RPMI8226 (cell line): Measurements from ENCODE around the gene GBX1.

Experiments
- DNase-seq: peaks from one replicate; pipeline ENCODE4 v3.0.0-alpha.2; 2015

Gene GBX1

GRCh38 chr7:151167197-151167961, at the start of gene GBX1:
Gene GBX1 (minus strand): TSS chr7:151167694. CDS start chr7:151167548, 146 bp downstream.
- no peak for DNase-seq

- no peak for DNase-seq
Measured at GRCh38 chr7:151215396-151215795, 47.9 kb upstream of the GBX1 start.

GRCh38 chr7:151213826-151214225, 46.3 kb upstream of the GBX1 start:
- no peak for DNase-seq

GRCh38 chr7:151212626-151213025, 45.1 kb upstream of the GBX1 start:
- DNase-seq: no peak

GRCh38 chr7:151211155-151211772, 43.8 kb upstream of the GBX1 start:
- DNase-seq: no peak

GRCh38 chr7:151210087-151210854, 42.8 kb upstream of the GBX1 start, which contains the start of gene H2BK1:
Gene H2BK1 (minus strand): TSS chr7:151210488. CDS start chr7:151210318, 170 bp downstream.
- no peak for DNase-seq

- no peak for DNase-seq
Measured at GRCh38 chr7:151209588-151209987, 42.1 kb upstream of the GBX1 start.

GRCh38 chr7:151208253-151208862, 40.9 kb upstream of the GBX1 start:
- DNase-seq: no peak

- DNase-seq: no peak
Measured at GRCh38 chr7:151207804-151208203, 40.3 kb upstream of the GBX1 start.

GRCh38 chr7:151207315-151207714, 39.8 kb upstream of the GBX1 start:
- no peak for DNase-seq

- DNase-seq: no peak
Measured at GRCh38 chr7:151206914-151207313, 39.4 kb upstream of the GBX1 start.

- DNase-seq: no peak
Measured at GRCh38 chr7:151205730-151206129, 38.2 kb upstream of the GBX1 start.

- peak; percentile 60 for DNase-seq
Measured at GRCh38 chr7:151204383-151205032, 37.0 kb upstream of the GBX1 start.

- DNase-seq: no peak
Measured at GRCh38 chr7:151202836-151203235, 35.3 kb upstream of the GBX1 start.

GRCh38 chr7:151201751-151202150, 34.3 kb upstream of the GBX1 start:
- DNase-seq: no peak

- DNase-seq: no peak
Measured at GRCh38 chr7:151201344-151201743, 33.9 kb upstream of the GBX1 start.

- no peak for DNase-seq
Measured at GRCh38 chr7:151198945-151199848, 31.7 kb upstream of the GBX1 start.

GRCh38 chr7:151197932-151198331, 30.4 kb upstream of the GBX1 start:
- DNase-seq: no peak

GRCh38 chr7:151195616-151196450, 28.3 kb upstream of the GBX1 start:
- no peak for DNase-seq

- DNase-seq: no peak
Measured at GRCh38 chr7:151194188-151194587, 26.7 kb upstream of the GBX1 start.
